Loucy (cell line): ENCODE results near the gene DGKI.
A peak's percentile ranks its signal among the peaks of the same experiment; 100 is the strongest.

Source experiments
- H2AFZ ChIP-seq: fragments of 200-600 bp; sonication (generic); 2 replicates; pipeline ENCODE4 v1.6.0; 2016; ENCODE audit warnings: antibody characterized with exemption, mild to moderate bottlenecking, low read length, moderate library complexity
- H3F3A ChIP-seq: fragments of 200-600 bp; 2 replicates; pipeline ENCODE4 v1.6.0; 2016; ENCODE audit warnings: antibody characterized with exemption, low read depth, mild to moderate bottlenecking
- H3K27me3 ChIP-seq: fragments of 200-600 bp; sonication (generic); 2 replicates; pipeline ENCODE4 v1.6.1; 2014; ENCODE audit warnings: low read length, mild to moderate bottlenecking; ENCODE audit not compliant: insufficient read depth, poor library complexity, severe bottlenecking
- H3K36me3 ChIP-seq: fragments of 200-600 bp; sonication (generic); 2 replicates; pipeline ENCODE4 v1.6.1; 2016; ENCODE audit warnings: low read length; ENCODE audit not compliant: insufficient read depth
- H3K4me1 ChIP-seq: fragments of 200-600 bp; sonication (generic); 2 replicates; pipeline ENCODE4 v1.5.1; 2014; ENCODE audit warnings: low read length, mild to moderate bottlenecking; ENCODE audit not compliant: insufficient read depth, poor library complexity, severe bottlenecking
- H3K4me2 ChIP-seq: fragments of 200-600 bp; sonication (generic); 2 replicates; pipeline ENCODE4 v1.6.0; 2014; ENCODE audit warnings: antibody characterized with exemption, low read length, low read depth, mild to moderate bottlenecking; ENCODE audit not compliant: poor library complexity, severe bottlenecking
- H3K4me3 ChIP-seq: fragments of 200-600 bp; sonication (generic); 2 replicates; pipeline ENCODE4 v1.5.1; 2014; ENCODE audit warnings: low read length, mild to moderate bottlenecking, mixed read lengths; ENCODE audit not compliant: poor library complexity, severe bottlenecking
- H3K79me2 ChIP-seq: fragments of 200-600 bp; sonication (generic); 2 replicates; pipeline ENCODE4 v1.6.1; 2014; ENCODE audit warnings: low read length; ENCODE audit not compliant: insufficient read depth
- H3K9ac ChIP-seq: fragments of 200-600 bp; sonication (generic); 2 replicates; pipeline ENCODE4 v1.6.0; 2014; ENCODE audit warnings: mild to moderate bottlenecking, low read depth, low read length, moderate library complexity; ENCODE audit not compliant: poor library complexity, severe bottlenecking
- H3K9me2 ChIP-seq: fragments of 200-600 bp; sonication (generic); replicated peaks from 2 replicates; pipeline ENCODE4 v1.6.1; 2016; ENCODE audit warnings: low read depth, low read length, mixed read lengths
- H3K9me3 ChIP-seq: fragments of 200-600 bp; sonication (generic); 2 replicates; pipeline ENCODE4 v1.6.1; 2014; ENCODE audit warnings: mild to moderate bottlenecking, antibody characterized with exemption, low read length, low read depth; ENCODE audit not compliant: insufficient read depth
- H4K20me1 ChIP-seq: fragments of 200-600 bp; sonication (generic); 2 replicates; pipeline ENCODE4 v1.6.0; 2014; ENCODE audit warnings: antibody characterized with exemption, low read length, mild to moderate bottlenecking; ENCODE audit not compliant: insufficient read depth, poor library complexity, severe bottlenecking
- EZH2phosphoT487 ChIP-seq: fragments of 200-600 bp; IDR thresholded peaks from 2 replicates; pipeline ENCODE4 v1.6.1; 2018; ENCODE audit warnings: antibody characterized with exemption, mild to moderate bottlenecking, moderate library complexity, borderline replicate concordance
- TF ChIP-seq, protein P1 (sequence below): fragments of 200-600 bp; sonication (generic); conservative IDR thresholded peaks from 2 replicates; pipeline ENCODE4 v1.5.1; 2014; ENCODE audit warnings: mild to moderate bottlenecking, antibody characterized with exemption, low read length

Gene DGKI

DNA sequence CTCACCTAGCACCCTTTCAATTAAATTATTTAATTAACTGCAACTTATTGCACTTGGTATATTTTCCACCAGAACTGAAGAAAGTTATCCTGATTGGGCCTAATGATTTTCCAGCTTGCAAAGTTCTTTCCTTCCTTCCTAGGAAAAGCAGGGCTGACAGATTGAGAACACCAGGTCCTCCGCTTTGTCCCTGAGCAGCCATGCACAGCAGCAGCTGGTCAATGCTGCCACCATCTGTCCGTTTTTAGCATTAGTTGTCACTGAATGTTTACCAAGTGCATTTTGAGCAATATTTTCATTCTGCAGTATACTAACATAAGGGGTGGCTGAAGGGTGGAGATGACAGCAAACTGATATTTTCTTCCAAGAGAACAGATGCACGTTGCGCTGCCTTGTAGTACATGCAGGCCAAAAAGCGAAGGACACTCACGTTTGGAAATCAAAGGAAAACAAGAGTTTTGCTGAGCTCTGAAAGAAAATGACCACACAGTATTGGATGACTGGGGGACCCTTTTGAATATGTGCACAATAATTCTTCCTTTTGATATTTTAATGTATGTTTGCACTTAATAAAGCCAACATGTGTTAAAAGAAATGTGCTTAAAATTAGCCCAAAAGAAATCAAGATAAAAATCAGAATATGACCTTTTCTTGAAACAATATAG is 254.4 kb downstream of the DGKI start:
- Histone ChIP-seq H3K4me2 (no peak overlapping the region), H3K9me3 (no peaks in the 10 kb centered on the region), H3K4me3 (no peak overlapping the region), H3K79me2 (no peaks in the 10 kb centered on the region), H2AFZ (peak overlapping the region; percentile 60; the same call in 1 of the 2 replicates), H4K20me1 (no peaks in the 10 kb centered on the region), H3K27me3 (no peaks in the 10 kb centered on the region), H3K4me1 (no peaks in the 10 kb centered on the region), H3K9ac (no peak overlapping the region), H3F3A (no peaks in the 10 kb centered on the region), H3K9me2 (no peaks in the 10 kb centered on the region), H3K36me3 (no peaks in the 10 kb centered on the region)
- TF ChIP-seq, protein P1, sequence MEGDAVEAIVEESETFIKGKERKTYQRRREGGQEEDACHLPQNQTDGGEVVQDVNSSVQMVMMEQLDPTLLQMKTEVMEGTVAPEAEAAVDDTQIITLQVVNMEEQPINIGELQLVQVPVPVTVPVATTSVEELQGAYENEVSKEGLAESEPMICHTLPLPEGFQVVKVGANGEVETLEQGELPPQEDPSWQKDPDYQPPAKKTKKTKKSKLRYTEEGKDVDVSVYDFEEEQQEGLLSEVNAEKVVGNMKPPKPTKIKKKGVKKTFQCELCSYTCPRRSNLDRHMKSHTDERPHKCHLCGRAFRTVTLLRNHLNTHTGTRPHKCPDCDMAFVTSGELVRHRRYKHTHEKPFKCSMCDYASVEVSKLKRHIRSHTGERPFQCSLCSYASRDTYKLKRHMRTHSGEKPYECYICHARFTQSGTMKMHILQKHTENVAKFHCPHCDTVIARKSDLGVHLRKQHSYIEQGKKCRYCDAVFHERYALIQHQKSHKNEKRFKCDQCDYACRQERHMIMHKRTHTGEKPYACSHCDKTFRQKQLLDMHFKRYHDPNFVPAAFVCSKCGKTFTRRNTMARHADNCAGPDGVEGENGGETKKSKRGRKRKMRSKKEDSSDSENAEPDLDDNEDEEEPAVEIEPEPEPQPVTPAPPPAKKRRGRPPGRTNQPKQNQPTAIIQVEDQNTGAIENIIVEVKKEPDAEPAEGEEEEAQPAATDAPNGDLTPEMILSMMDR, result peak; percentile 81
- no peak for TF ChIP-seq EZH2phosphoT487

DNA sequence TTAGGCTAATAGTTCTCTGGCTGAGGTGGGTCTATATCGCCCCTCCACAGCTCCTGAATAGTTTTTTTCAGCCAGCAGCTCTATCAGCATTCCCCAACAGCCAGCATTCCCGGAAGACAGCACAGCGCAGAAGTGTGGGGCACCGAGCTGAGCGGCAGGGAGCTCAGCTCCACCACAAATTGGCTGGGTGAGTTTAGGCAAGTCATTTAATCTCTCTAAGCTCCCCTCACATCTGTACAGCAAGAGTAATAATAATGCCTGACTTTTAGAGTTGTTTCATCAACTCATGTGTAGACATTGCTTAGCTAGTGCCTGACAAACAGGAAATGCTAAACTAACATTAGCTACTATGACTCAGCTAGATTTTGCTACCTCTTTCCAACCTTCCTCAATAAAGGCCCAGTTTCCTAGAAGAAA is 255.3 kb downstream of the DGKI start:
- H3K9me3 ChIP-seq, result no peaks in the 10 kb centered on the region
- H3K27me3 ChIP-seq, result no peaks in the 10 kb centered on the region
- no peaks in the 10 kb centered on the region for H3K79me2 ChIP-seq
- no peak for TF ChIP-seq EZH2phosphoT487
- TF ChIP-seq, protein P1, result no peak
- H3K9me2 ChIP-seq, result no peaks in the 10 kb centered on the region
- no peaks in the 10 kb centered on the region for H4K20me1 ChIP-seq
- no peaks in the 10 kb centered on the region for H3F3A ChIP-seq
- H3K4me3 ChIP-seq, result no peak overlapping the region
- H3K4me2 ChIP-seq, result no peak overlapping the region
- H3K9ac ChIP-seq, result no peak overlapping the region
- H3K4me1 ChIP-seq, result no peaks in the 10 kb centered on the region
- peak overlapping the region; percentile 60 for H2AFZ ChIP-seq
- H3K36me3 ChIP-seq, result no peaks in the 10 kb centered on the region

DNA sequence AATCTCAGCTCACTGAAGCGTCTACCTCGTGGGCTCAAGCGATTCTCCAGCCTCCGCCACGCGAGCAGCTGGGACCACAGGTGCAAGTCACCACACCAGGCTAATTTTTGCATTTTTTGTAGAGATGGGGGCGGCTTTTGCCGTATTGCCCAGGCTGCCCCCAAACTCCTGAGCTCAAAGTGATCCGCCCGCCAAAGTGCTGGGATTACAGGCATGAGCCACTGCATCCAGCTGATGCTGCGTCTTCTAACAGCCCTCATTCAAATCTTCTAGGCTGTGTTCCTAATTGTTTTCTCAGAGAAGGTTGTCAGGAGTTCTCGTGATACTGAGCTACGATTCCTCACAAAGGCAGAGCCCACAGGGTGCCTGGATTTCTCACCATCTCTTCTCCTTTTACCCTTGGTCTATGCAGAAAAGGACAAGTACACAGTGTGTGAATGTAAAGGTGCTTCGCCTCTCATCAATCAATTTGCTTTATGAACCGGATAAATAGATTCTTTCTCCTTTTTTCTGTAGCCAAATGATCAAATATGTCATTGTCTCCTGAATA is 255.9 kb downstream of the DGKI start:
- TF ChIP-seq, protein P1, result no peak
- TF ChIP-seq EZH2phosphoT487, result no peak
- Histone ChIP-seq H3K9me2 (no peaks in the 10 kb centered on the region), H3K9ac (no peak overlapping the region)

More for the DNA sequence above, 255.9 kb downstream of the DGKI start:
- Histone ChIP-seq H3K36me3 (no peaks in the 10 kb centered on the region), H3K9me3 (no peaks in the 10 kb centered on the region), H3K27me3 (no peaks in the 10 kb centered on the region), H4K20me1 (no peaks in the 10 kb centered on the region), H3F3A (no peaks in the 10 kb centered on the region), H3K4me1 (no peaks in the 10 kb centered on the region), H3K79me2 (no peaks in the 10 kb centered on the region), H3K4me3 (no peak overlapping the region), H3K4me2 (no peak overlapping the region), H2AFZ (no peak overlapping the region)
